ENCODE measurements around the gene NEK2.
"Not testable (repeated sequence)": the region's sequence is repeated elsewhere in the genome, so short reads cannot be mapped to it uniquely, and the experiment has no call there.

NEK2 gene

GRCh38 chr1:211675230-211676105, at the start of gene NEK2:
TSS of gene NEK2 (minus strand) at chr1:211675621. CDS start at chr1:211675479, 142 bp downstream.
- peak; percentile 92 for DNase-seq (ENCODE audit: low read depth)

GRCh38 chr1:211724687-211725196, 49.3 kb upstream of the NEK2 start:
- no peak for DNase-seq (ENCODE audit: low read depth)

GRCh38 chr1:211723273-211723672, 47.9 kb upstream of the NEK2 start:
- no peak for DNase-seq (ENCODE audit: low read depth)

GRCh38 chr1:211722277-211723175, 47.1 kb upstream of the NEK2 start:
- no peak for DNase-seq (ENCODE audit: low read depth)

GRCh38 chr1:211716555-211716954, 41.1 kb upstream of the NEK2 start:
- not testable (repeated sequence) for DNase-seq (ENCODE audit: low read depth)

- no peak for DNase-seq (ENCODE audit: low read depth)
Measured at GRCh38 chr1:211715971-211716370, 40.5 kb upstream of the NEK2 start.

- DNase-seq (ENCODE audit: low read depth), result no peak
Measured at GRCh38 chr1:211714154-211714553, 38.7 kb upstream of the NEK2 start.

GRCh38 chr1:211713231-211713630, 37.8 kb upstream of the NEK2 start:
- peak; percentile 84 for DNase-seq (ENCODE audit: low read depth)

- DNase-seq (ENCODE audit: low read depth), result no peak
Measured at GRCh38 chr1:211711315-211711705, 35.9 kb upstream of the NEK2 start.

- DNase-seq (ENCODE audit: low read depth), result no peak
Measured at GRCh38 chr1:211710566-211711314, 35.3 kb upstream of the NEK2 start.

GRCh38 chr1:211708926-211709325, 33.5 kb upstream of the NEK2 start:
- DNase-seq (ENCODE audit: low read depth), result no peak

GRCh38 chr1:211708006-211708405, 32.6 kb upstream of the NEK2 start:
- DNase-seq (ENCODE audit: low read depth), result no peak

- DNase-seq (ENCODE audit: low read depth), result no peak
Measured at GRCh38 chr1:211705467-211706091, 30.2 kb upstream of the NEK2 start.

- no peak for DNase-seq (ENCODE audit: low read depth)
Measured at GRCh38 chr1:211704543-211704942, 29.1 kb upstream of the NEK2 start.

GRCh38 chr1:211703812-211704537, 28.6 kb upstream of the NEK2 start:
- DNase-seq (ENCODE audit: low read depth), result no peak

GRCh38 chr1:211701733-211702132, 26.3 kb upstream of the NEK2 start:
- DNase-seq (ENCODE audit: low read depth), result no peak

- no peak for DNase-seq (ENCODE audit: low read depth)
Measured at GRCh38 chr1:211699059-211699458, 23.6 kb upstream of the NEK2 start.

GRCh38 chr1:211698161-211699026, 23.0 kb upstream of the NEK2 start:
- DNase-seq (ENCODE audit: low read depth), result peak; percentile 40

- DNase-seq (ENCODE audit: low read depth), result no peak
Measured at GRCh38 chr1:211697356-211697755, 21.9 kb upstream of the NEK2 start.
